Ovary (tissue), 3 donors: ENCODE measurements around the gene CNN3.

ENCODE experiments used
- CTCF ChIP-seq, 3 donors: fragments of 450-650 bp in 2 of 3; fragments of 200-600 bp in 1 of 3; IDR thresholded peaks; one replicate each; pipeline versions ENCODE4 v1.5.1 to v1.8.0; 2016 to 2022; ENCODE audit warnings: antibody characterized with exemption in 3 of 3, mild to moderate bottlenecking in 1 of 3
- EP300 ChIP-seq: sonication (generic); formaldehyde crosslinking; IDR thresholded peaks from one replicate; pipeline ENCODE4 v1.6.1; 2017; ENCODE audit warnings: antibody characterized with exemption
- donor health status: DM: no; HTN: no; CAD: no.

- TF ChIP-seq CTCF (IDR thresholded peaks at IDR 0.05) (peak in 1 of 3 donors; percentile 5), EP300 (no peak)
These were observed at the start of gene CNN3 for GRCh38 chr1:94926915-94927404.
